ENCODE data around the gene STARD5.

GRCh38 chr15:81361891-81362290, 38.0 kb upstream of the STARD5 start:
- TF ChIP-seq CTCF (IDR thresholded peaks at IDR 0.05) (no peak), POLR2A (IDR thresholded peaks at IDR 0.05) (no peak)

Measured in Peyer's patch (tissue), 4 donors.